ENCODE measurements around the gene GBP4.
"Not testable (repeated sequence)": the region's sequence is repeated elsewhere in the genome, so short reads cannot be mapped to it uniquely, and the experiment has no call there.

The GBP4 gene, protein sequence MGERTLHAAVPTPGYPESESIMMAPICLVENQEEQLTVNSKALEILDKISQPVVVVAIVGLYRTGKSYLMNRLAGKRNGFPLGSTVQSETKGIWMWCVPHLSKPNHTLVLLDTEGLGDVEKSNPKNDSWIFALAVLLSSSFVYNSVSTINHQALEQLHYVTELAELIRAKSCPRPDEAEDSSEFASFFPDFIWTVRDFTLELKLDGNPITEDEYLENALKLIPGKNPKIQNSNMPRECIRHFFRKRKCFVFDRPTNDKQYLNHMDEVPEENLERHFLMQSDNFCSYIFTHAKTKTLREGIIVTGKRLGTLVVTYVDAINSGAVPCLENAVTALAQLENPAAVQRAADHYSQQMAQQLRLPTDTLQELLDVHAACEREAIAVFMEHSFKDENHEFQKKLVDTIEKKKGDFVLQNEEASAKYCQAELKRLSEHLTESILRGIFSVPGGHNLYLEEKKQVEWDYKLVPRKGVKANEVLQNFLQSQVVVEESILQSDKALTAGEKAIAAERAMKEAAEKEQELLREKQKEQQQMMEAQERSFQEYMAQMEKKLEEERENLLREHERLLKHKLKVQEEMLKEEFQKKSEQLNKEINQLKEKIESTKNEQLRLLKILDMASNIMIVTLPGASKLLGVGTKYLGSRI

DNA sequence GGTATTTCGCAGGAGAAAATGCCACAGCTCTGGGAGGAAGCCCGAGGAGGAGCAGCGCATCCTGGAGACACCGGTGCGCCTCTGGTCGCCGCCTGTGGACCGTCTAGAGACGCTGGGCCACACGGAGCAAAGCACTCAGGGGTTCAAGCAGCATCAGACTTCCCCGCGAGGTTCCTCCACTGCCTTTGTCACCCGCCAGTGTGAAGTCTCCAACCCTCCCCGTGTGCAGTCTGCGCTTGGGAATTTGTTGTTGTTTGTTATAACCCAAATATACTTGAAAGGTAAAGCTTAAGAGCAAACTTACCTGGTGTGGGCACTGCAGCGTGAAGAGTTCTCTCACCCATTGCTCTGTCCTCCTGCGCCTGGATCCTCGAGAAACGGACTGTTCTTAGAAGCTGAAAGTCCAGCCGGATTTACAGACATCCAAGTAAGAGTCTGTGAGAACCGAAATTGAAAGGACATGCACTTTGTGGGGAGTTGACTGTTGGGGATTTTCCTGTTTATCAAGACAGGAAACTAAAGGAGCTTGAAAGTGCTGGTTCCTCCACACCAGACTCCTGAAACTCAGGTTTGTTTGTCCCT is at the start of gene GBP4:
GBP4 (minus strand) TSS at position 452 of the 582 bp plus-strand sequence; CDS start at position 344, 108 bp downstream.
- peak; percentile 4 for DNase-seq

DNA sequence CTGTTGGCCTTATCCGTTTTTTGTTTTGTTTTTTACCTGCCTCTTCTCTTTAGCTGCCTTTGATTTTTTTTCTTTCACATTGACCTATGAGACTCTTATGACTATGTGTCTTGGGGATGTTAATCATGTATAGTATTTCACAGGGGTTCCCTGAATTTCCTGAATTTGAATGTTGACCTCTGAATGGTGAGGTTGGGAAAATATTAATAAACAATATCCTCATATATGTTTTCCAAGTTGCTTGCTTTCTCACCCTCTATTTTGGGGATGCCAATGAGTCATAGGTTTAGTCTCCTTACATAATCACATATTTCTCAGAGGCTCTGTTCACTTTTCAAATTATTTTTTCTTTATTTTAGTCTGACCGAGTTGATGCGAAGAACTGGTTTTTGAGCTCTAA is 44.3 kb upstream of the GBP4 start:
- no peak for DNase-seq

DNA sequence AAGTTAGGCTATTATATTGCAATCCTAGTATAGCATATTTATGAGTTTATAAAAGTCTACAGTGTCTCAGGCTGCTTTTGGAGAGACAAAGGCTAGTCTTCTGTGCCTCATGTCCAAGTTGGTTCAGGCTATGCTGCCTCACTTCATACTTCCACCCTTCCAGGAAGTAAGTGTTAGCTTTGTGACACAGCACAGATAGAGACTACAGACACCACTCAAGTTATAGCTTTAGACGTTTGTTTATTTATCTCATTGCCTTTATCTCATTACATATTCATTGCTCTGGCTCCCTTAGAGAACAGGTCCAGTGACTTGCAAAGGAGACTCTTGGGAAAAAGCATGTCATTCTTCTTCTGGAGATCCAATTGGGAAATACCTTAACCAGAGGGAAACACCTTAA is 22.6 kb upstream of the GBP4 start:
- DNase-seq = no peak

DNA sequence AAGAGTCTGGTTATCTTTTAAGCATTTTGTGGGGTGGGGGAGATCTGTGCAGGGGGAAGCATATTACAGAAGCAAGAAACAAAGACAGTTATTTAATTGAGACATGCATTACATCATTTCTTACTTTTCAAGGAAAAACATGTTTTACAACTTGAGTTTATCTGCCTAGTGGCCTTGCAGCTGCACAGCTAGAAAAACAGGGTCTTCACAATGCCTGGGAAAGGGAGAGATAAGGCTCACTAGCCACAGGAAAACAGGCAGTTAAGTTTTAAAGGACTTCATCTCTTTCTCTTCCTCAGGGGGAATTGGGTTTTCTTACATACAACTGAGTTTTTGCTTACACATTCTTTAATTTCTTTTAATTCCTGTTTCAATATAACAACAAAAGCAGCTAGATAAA is 21.1 kb upstream of the GBP4 start:
- DNase-seq = not testable (repeated sequence)

DNA sequence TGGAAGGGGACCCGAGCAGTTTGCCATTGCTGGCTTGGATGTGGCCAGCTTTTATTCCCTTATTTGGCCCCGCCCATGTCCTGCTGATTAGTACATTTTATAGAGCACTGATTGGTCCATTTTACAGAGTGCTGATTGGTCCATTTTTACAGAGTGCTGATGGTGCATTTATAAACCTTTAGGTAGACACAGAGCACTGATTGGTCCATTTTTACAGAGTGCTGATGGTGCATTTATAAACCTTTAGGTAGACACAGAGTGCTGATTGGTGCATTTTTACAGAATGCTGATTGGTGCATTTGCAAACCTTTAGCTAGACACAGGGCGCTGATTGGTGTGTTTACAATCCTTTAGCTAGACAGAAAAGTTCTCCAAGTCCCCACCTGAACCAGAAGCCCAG is 20.2 kb upstream of the GBP4 start:
- not testable (repeated sequence) for DNase-seq

DNA sequence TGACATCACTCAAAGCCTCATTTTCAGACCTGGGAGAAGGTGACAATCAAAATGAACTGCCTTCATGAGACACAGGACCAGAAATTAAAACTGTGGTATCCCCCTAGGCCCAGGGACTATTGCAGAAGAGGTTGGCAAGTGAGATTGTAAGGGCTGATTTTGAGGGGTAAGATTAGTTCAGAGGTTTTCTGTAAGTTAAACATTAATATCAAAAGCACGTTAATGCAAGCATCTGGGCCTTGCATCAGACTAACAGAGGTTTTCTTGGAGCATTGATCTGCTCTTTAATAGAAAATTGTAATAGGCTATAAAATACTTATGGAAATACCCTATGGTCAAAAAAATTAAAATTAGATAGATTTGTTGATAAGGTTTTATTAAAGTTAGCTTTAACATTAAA is 14.6 kb upstream of the GBP4 start:
- DNase-seq = no peak

DNA sequence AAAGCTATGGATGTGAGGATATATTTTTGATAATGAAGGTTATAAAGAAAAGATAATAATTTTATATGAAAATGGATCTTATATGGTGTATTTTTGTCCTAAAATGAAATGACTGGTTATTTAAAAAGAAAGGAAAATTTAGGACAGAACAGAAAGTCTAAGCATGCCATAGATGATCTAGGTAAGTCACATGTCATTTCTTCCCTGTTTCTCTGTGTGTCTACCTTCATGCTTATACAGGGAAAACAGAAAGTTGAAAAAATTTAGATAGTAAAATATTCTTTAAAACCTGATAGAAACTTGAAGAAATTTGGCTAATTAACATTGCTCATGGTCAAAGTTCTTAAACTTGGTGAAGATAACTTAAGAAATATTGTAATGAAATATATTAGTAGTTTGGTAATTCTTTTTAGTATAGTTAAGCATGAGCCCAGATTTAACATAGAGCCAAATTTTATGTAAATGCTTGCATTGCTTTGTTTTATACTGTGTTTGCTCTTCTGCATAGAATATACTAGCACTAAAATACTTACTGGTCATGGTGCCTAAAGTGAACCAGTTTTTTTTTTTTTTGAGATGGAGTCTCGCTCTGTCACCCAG is 12.4 kb upstream of the GBP4 start:
- no peak for DNase-seq

DNA sequence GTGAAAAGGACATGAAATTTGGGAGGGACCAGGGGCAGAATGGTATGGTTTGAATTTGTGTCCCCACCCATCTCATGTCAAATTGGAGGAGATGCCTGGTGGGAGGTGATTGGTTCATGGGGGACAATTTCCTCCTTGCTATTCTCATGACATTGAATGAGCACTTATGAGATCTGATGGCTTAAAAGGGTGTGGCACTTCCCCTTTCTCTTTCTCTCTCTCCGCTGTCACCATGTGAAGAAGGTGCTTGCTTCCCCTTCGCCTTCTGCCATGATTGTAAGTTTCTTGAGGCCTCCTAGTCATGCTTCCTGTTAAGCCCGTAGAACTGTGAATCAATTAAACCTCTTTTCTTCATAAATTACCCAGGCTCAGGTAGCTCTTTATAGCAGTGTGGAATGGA is 7.6 kb upstream of the GBP4 start:
- DNase-seq = no peak

DNA sequence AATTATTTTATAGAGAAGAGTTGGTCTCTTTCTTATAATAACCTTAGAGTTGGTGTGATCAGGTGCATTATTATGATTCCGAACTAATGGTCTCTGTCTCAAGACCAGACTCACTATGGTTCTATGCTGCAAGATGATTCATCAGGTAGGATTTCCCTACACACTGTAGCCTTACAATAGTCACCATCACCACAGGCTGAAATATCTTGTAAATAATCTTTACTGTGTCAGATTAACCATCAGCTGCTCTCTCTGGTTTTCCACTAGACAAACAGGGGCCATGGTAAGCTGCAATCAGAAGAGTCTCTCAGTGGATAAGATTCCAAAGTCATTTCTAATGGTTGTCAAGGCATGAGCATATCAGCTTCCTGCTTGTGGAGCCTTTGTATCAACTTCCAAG is 4.4 kb upstream of the GBP4 start:
- no peak for DNase-seq

DNA sequence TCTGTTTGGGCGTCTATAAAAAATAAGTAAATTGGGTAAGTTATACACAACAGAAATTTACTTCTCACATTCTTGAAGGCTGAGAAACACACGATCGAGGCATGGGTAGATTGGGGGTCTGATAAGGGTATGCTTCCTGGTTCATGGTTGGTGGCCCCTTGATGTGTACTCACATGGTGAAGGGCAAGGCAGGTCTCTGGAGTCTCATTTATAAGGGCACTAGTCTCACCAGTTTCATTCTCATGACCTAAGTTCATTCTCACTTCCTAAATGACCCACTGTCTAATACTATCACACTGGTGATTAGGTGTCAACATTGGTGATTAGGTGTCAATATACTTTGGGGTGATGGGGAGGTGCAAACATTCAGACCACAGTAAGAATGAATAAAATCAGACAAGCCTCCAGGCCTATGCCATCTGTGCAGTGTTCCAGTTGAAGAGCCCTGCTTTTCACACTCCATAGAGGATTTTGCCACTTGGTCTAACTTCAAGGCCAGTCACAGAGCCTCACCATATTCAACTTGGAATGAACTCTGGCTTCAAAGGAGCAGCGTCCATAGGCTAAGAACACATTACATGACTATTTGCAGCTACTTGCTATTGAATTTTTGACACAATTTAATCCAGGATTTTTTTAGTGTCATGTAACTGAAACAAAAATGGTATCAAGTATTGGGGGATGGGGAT is 2.5 kb upstream of the GBP4 start:
- no peak for DNase-seq

DNA sequence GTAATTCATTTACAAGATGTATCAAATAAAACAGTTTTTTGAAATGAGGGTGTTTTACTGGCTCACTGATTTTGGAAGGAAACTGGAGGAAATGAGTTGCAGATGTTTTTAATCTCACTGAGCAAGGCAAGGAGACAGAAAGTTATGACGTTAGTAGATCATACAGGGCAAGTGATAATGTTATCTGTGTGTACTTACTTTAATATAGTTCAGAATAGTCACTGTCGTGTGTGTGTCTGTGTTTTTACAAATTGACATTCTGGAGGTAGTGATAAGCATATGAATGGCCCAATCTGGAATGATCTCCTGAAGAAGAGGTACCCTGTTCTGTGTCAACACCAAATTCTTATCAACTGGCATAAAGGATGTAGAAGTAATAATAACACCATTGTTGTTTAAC is 1.9 kb upstream of the GBP4 start:
- no peak for DNase-seq

DNA sequence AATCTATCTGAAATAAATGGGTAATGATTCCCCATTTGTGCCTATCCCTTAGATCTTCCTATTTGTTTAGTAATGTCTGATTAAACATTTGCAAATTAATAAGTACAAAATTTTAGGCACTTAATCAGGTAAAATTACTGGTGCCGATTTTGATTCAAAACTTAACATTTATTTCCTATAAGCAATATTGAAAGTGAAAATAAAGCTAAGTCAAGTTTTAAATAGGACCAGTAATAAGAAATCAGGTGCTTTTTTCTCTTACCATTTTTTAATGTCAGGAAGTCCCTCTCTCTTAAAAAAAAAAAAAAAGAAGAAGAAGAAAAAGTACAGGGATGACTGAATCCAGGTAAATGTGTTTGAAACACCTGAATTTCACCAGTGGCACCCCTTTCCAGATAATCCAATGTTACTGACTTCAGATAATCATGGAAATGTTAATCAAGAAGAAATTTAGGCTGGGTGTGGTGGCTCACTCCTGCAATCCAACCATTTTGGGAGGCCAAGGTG is 836 bp upstream of the GBP4 start:
- no peak for DNase-seq

DNA sequence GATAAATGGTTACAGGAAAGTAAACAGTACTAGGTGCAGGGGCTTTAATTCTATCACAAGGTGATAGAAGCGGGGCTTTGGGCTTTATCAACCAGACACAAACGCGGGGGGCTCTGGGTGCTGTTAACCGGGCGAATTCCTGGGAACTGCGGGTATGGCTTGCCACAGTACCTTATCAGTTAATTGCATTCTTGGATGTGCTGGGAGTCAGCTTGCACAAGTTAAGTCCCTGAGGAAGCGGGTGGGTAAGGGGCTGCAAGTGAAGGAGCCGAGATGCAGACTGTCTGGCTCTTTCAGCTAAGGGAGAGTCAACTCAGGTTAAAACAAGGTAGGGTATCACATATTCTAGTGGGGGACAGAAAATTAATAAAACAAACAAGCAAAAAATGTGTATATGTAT is 661 bp downstream of the GBP4 start:
- no peak for DNase-seq

DNA sequence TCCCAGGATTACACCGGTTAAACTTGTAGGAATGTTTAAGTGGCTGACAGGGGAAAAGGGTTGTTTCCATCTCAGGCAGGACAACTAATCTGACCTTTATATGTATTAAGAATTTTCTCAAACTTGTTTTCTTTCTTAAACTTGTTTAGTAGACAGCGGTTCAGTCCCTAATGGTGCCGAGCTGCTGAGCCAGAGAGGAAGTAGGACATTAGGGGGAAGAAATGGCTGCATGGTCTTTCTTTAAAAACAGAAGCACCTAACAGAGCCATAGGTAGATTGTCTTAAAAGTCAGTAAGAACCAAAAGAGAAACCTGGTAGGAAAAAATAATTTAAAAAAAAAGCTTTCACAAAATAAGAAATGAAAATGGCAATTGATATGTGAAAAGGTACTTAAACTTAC is 3.3 kb downstream of the GBP4 start:
- no peak for DNase-seq

DNA sequence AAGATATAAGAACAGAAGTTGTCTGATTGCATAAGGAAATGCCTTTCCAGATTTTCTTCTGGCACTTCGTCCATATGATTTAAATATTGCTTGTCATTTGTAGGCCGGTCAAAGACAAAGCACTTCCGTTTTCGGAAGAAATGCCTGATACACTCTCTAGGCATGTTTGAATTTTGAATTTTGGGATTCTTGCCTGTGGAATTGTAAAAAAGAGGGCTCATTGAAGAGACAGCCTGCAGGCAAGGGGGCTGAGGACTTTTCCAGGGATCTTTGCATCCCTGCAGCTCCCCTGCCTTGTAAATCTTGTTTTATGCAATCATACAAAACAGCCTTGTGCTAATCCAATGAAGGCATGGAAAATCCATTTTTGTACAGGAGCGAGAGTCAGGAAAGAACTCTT is 7.4 kb downstream of the GBP4 start:
- no peak for DNase-seq

DNA sequence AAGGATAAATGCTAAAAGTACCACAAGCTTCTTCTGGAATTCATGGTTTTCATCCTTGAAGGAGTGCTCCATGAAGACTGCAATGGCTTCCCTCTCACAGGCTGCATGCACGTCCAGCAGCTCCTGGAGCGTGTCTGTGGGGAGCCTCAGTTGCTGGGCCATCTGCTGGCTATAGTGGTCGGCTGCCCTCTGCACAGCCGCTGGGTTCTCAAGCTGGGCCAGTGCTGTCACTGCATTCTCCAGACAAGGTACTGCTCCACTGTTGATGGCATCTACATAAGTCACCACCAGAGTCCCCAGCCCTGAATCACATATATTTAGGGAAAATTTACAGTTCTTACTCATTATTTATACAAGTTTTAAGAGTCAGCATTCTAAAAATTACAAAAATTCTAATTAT is 8.7 kb downstream of the GBP4 start:
- no peak for DNase-seq

DNA sequence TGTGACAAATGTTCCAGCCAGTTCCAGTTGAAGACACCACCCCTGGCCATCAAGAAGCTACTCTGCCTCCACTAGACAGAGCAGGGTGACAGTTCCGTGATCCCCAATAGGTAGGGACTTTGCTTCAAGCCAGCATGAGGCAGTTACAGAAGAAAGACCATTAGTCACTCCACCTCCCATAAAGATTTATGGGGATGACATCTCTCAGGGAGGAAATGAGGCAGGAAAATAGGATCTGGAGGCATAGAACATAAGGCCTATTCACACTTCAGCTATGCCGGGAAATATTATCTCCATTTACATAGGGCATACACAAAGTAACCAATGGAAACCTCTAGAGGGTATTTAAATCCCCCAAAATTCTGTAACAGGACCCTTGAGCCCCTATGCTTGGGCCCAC is 19.4 kb downstream of the GBP4 start:
- DNase-seq = no peak

DNA sequence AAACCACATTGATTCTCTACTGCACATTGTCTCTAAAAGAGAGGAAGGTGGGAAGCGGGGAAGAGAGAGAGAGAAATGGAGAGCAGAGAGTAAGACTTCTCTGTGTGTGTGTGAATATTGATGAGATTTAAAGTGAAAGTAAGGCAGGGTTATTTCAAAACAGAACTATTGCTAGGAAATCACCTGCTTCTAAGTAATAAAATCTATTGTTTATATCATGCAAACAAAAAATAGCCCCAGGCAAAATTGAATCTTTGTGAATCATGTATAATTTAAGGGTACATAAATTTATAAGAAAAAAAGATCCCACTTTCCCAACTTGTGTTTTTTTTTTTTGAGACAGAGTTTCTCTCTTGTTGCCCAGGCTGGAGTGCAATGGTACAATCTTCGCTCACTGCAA is 21.8 kb downstream of the GBP4 start:
- no peak for DNase-seq

DNA sequence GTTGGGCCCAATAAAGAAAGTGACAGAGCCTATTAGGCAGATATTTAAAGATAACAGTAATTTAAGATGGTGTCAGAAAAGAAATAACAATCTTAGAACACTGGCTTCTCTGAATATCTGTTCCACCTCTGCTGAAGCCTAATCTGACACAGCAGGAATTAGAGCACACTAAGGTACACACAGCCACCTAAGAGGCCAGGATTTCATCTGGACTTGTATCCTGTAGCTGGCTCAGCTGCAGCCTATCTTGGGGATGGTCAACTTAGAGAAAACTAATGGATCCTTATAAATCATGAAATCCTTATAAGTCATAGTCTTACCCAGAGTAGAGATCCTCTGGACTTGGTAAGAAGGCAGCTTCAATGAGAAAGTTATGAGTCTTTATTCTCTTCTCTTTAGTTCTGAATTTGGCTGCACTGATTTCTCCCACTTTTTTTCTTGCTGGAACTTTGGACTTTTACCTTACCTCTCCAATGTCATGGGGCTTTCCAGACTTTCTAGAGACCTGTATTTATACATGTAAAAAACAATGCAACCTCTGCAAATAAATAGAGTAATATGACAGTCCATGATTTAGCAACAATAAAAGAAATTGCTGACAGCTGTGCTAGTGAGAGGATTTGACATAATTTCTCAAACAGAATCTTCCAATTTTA is 23.0 kb downstream of the GBP4 start, which contains the start of gene GBP7:
GBP7 (minus strand) TSS at position 403 of the 656 bp plus-strand sequence. CDS start 4,068 bp downstream, outside the sequence.
- no peak for DNase-seq

DNA sequence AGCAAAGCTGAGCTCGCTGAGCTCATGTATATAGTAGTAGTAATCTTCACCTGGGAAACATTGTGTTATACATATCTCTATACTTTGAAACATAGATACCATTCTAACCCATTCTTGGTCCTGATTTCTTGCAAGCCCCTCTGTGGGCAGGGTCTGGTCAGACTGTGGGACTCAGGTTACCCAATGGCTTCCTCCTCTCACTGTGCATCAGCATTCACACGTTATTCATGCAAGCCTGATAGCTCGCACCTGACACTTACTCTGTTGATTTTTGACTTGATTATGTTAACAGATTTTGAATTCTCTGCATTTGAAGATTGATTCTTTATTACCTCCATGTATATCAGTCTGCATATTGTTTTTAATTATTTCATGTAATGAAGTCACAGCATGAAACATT is 24.3 kb downstream of the GBP4 start:
- no peak for DNase-seq

DNA sequence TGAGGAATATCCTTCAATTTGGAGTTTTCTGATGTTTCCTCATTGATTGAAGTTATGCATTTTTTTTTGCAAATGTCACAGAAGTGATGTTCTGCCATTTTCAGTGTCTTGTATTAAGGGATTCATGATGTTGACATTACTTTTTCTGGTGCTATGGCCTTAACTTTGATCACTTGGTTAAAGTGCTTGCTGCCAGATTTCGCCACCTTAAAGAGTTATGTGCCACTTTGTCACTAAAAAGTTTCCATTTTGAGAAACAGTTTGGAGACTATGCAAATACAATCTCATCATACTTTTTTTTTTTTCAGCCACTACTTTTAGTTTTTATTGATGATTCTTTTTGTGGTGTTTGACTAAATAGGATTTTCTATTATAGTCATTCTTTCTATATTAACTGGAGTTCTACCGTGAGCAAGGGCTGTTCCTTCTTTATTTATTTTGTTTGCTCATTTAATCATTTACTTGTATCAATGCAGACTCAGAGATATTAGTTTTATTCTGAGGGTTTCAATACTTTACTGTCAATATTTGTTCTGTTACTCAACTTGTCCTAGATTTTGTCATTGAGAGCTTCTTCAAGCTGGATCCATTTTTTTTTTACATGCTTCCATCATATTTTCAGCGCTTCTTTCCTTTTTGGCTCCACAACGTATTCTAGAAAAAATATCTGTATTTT is 26.1 kb downstream of the GBP4 start:
- DNase-seq = no peak

DNA sequence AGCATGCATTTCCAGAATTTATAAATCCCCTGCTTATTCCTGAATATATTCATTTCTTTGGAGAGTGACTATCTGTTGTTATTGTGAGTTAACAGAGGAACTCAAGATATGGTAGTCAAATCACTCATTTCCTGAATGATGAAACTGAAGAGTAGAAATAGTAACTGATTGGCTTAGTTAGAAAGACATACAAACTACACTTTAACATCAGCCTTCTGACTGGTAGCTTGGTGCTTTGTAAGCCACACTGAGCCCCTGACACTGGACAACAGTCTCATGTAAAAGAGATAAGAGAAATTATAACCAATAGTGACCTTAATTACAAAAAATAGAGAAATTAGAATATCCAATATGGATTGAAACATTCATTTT is 27.7 kb downstream of the GBP4 start:
- no peak for DNase-seq

All from NCI-H774 (cell line).